Adrenal gland (tissue), 5 donors: Measurements from ENCODE around the gene TDP2.
"Not testable (repeated sequence)": the region's sequence is repeated elsewhere in the genome, so short reads cannot be mapped to it uniquely, and the experiment has no call there.

ENCODE experiments used
- POLR2A ChIP-seq, 2 donors: fragments of 450-650 bp; IDR thresholded peaks; one replicate each; pipeline ENCODE4 v1.6.1; 2017; ENCODE audit warnings: antibody characterized with exemption in 2 of 2, mild to moderate bottlenecking in 2 of 2, moderate library complexity in 1 of 2
- TF ChIP-seq, protein P1 (sequence below), 6 experiments: fragments of 450-650 bp in 4 of 6; fragments of 200-600 bp in 2 of 6; sonication (generic) in 1 of 6; IDR thresholded peaks; 1 replicate in 5 of 6; 2 replicates in 1 of 6; pipeline versions ENCODE4 v1.5.1 to v1.8.0; 2016 to 2021; ENCODE audit warnings: antibody characterized with exemption in 6 of 6, mild to moderate bottlenecking in 2 of 6, moderate library complexity in 1 of 6
- donor health status: DM: no; HTN: no; CAD: no.

GRCh38 chr6:24668066-24668996 lies 1.6 kb upstream of the TDP2 start:
- TF ChIP-seq, protein P1, sequence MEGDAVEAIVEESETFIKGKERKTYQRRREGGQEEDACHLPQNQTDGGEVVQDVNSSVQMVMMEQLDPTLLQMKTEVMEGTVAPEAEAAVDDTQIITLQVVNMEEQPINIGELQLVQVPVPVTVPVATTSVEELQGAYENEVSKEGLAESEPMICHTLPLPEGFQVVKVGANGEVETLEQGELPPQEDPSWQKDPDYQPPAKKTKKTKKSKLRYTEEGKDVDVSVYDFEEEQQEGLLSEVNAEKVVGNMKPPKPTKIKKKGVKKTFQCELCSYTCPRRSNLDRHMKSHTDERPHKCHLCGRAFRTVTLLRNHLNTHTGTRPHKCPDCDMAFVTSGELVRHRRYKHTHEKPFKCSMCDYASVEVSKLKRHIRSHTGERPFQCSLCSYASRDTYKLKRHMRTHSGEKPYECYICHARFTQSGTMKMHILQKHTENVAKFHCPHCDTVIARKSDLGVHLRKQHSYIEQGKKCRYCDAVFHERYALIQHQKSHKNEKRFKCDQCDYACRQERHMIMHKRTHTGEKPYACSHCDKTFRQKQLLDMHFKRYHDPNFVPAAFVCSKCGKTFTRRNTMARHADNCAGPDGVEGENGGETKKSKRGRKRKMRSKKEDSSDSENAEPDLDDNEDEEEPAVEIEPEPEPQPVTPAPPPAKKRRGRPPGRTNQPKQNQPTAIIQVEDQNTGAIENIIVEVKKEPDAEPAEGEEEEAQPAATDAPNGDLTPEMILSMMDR (IDR thresholded peaks at IDR 0.05) = not testable (repeated sequence)
- not testable (repeated sequence) for TF ChIP-seq POLR2A (IDR thresholded peaks at IDR 0.05)
